GM18508 (cell line): ENCODE results near the gene OR4K1.
"Not testable (repeated sequence)": the region's sequence is repeated elsewhere in the genome, so short reads cannot be mapped to it uniquely, and the experiment has no call there.

Source experiments
- ATAC-seq: cut with Tn5 transposase; IDR thresholded peaks from one replicate; pipeline ENCODE4 v1.9.1; 2021; ENCODE audit warnings: moderate number of reproducible peaks; ENCODE audit not compliant: insufficient read depth, unreplicated experiment

OR4K1 gene, protein sequence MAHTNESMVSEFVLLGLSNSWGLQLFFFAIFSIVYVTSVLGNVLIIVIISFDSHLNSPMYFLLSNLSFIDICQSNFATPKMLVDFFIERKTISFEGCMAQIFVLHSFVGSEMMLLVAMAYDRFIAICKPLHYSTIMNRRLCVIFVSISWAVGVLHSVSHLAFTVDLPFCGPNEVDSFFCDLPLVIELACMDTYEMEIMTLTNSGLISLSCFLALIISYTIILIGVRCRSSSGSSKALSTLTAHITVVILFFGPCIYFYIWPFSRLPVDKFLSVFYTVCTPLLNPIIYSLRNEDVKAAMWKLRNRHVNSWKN

DNA sequence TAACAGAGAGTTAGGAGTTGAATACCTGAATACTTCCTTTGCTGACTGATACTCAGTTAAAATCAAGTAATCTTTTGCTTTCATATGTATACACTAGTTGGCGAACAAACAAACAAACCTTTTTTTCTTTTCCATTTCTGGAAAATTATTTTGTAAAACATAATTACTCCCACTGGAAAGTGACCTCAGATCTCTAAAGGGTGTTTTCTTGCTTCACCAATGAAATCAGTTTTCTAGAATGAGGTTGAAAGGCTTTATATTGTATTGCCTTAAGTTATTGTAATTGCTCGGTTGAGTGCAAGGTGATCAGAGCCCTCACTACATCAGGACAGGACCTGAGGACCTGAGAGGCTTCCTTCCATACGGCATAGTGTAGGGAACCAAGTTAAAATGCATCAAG, at the start of gene OR4K1:
TSS of gene OR4K1 (plus strand) at position 301 of the 400 bp plus-strand sequence. CDS start 4,750 bp downstream, outside the sequence.
- no peak for ATAC-seq

DNA sequence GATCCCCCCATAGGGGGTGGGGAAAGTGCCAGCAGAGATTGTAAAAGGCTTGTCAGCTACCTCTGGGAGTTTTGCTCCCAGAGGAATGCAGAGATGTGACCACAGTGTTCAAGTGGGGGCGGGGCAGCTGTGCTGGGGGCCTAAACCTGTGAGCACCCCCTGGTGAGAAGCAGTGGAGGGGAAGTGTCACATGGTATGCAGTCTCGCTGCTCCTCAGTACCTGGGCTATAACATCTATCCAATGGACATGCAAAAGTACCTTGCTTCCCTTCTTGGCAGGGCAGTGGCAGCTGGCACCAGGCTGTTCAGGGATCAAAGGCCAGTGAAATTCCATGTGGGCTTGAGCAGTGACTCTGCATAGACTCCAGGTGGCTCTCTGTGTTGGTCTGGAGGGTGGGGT, 35.4 kb upstream of the OR4K1 start:
- no peak for ATAC-seq

DNA sequence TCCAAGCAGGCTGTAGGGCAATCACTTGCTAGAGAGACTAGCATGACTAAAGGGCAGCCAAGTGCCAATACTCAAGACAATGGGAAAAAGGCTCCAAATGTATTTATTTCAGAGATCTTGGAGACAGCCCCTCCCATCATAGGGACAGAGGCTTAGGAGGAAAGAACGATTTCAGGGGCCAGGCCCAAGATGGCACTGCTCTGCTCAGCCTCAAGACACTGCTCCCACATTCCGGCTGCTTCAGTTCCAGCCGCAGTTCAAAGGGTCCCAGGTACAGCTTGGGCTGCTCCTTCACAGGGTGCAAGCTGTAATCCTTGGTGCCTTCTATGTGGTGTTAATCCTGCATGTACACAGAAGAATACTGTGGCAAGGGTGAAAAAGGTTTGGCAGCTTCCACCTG, 29.7 kb upstream of the OR4K1 start:
- no peak for ATAC-seq

DNA sequence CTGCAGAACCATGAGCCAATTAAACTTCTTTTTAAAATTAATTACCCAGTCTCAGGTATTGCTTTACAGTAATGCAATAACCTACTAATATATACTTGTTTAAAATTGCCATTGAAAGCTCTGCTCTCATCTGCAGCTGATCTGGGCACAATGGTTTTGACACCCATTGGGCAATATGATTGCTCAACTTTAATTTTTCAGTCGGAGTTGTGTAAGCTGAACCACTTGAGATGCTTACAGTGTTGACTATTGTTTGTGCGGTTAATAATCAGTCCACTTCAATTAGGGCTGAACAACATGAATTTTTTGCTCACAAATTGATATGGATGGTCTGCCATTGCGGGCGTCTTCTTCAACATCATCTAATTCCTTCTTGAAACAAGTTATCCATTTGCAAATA, 28.3 kb upstream of the OR4K1 start:
- ATAC-seq: no peak

DNA sequence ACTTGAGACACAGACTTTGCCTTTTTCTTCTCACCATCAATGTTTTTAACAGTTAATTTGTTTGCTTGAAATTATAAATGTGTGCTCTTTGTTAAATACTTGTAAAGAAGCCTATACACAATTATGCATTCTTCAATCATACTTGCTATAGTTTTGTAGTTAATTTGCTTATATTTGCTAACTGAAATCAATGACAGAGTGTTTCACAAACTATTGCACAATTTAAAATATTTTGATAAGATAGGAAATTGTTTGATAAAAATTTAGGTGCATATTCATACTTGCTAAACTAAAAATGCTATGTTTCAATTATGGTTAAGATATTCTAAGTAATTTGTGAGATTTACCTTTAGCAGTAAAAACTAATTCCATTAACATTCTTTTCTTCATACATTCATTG, 24.1 kb upstream of the OR4K1 start:
- no peak for ATAC-seq

DNA sequence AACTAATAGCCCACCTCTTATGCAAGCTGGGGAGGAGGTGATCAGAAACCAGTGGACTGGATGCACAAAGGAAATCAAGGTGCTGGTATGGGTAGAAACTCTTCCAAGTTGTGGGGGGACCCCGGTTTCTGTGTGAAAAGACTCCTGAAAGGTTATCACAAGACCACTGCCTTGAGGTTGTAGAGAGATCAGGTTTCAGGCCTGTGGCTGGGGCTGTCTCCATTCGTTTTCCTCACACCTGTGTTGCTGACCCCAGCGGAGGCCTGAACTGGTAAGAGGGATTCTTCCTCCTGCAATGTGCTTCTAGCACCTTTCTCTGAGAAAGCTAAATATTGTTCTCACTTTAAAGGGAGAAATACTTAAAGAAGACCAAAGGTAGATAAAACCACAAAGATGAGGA, 19.6 kb upstream of the OR4K1 start:
- ATAC-seq: no peak

DNA sequence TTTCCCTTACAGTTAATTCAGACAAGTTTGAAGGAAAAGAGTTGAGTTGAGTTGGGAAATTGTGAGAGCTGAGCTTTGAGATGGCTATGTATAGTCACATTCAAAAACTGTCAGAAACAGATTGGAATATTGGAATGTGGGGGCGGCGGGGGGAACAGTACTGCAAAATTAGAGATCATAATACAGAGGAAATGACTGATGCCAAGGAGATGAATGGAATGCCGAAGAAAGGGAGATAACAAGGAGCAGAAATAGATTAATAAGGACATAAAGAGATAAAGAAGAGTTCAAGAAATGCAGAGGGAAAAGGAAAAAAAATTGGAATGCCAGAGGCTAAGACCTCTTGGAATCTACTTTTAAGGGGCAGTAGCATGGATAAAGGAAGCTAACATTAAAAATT, 13.5 kb upstream of the OR4K1 start:
- no peak for ATAC-seq

DNA sequence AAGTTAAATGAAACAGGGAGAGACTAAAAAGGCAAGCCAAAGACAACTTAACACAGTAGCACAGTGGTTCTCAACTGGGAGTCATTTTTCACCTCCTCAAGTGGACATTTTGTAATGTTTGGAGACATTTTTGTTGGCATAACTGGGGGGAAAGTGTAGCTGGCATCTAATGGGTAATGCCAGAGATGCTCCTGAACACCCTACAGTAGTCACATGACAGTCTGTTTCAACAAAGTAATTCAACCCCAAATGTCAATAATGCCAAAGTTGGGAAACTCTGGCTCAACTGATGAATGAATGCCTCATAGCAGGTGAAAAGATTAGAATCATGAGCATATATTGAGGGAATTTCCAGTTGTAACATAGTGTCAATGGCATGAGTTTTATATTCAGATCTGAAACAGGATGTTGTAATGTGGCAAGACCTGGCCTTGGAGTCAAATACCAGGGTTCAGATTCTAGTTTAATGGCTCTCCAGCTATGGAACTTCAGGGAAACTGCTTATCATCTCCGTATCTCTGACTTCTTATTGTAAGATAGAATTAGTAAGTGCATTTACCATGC, 12.7 kb upstream of the OR4K1 start:
- ATAC-seq: no peak

DNA sequence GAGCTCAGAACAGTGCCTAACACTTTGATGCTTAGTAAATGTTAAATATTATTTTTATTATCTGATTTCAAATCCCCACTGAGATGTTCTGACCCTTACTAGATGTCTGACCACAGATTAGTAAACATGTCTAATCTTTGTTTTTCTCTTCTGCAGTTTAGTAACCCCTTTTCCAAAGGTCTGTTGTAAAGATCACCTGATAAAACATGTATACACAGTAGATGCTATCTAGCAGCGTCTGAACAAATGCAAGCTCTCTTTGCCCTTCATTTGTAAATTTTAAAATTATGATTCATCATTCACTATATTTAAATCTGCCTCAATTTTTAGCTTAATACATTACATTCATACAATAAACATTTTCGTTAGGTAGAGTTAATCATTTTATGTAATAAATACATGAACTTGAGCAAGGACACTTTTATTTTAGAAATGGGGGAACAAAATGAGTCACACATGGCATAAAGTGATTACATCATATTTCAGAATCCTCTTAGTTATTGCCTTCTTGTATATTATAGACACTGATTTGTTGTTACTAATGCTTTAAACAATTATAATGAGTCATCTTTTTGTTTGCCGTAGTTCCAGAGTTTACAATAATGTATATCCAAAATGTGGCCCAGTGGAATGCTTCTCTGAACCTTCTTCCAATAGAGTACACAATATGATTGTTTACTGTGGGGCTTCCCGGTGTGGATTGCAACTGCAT, 12.0 kb upstream of the OR4K1 start:
- ATAC-seq: no peak

DNA sequence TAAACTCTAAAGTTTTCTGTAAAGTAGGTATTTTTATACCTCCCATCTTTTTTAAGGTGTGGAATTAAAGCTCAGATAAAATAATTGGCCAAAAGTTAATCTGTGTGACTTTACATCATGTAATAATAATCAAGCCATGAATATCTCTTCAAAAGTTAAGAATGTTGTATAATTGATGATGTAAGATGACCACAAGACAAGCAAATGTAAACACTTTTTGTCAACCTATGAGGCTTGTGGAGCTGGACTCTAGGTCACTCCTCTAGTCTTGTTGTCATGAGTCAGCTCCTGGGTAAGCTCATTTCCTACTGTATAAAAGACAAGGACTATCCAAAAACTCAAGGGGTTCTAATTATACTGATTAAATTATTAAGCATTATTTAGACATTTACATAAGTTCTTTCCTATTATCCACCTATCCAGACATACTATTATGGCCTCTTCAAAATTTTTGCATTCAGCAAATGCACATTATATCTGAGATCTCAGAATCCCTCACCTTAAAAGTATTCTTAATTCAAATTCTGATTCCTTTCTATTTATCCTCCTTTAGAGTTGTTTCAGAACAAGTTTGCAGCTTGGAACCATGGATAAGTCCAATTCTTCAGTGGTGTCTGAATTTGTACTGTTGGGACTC, 10.6 kb upstream of the OR4K1 start, which contains the start of gene OR4K5:
TSS of gene OR4K5 (plus strand) at position 587 of the 637 bp plus-strand sequence. CDS start at position 587, 0 bp downstream.
- ATAC-seq: no peak

DNA sequence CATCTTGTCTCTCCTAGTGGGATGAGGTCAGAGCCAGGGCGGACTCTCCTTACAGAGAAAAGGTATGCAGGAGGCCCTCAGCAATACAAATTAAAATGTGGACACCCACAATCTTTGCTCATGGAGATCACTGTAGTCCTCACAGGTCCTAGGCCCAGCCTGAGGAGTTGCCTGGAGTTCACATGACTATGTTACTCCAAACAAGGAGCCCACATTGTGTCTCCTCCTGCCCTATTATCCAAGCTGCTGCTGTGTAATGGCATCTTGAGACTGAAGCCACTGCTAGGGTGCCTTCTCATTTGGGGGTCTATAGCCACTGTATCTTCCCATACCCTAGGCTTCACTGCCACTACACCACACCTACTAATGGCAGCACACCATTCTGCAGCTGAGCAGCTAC, 11.0 kb downstream of the OR4K1 start:
- ATAC-seq: no peak

DNA sequence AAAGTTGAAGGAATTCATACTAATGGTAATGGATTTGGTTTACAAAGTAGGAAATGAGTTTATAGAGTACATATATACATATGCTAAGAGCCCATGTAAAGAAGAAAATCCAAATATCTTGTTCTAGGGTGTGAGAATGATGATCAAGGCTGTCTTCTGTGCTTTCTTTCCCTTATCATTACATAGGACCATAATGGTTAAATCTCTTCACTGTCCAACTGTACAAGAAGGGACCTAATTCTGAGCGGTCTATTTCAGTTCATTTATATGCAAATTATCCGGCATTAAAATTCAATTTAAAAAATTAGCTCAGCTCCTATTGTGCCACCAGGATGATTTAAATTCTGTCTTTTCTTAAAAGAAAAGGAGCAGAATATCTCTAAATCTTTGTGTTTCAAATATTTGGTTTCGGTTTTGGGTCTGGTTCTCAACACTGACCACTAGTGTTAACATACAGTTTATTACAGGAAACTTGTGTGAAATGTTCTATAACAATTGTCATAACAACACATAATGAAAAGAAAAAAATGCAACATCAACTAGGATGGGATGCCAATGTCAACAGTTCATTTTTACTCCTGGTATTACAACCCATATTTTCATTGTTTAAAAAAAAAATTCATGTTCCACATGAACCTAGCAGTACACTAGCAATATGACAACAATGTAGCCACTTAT, 16.8 kb downstream of the OR4K1 start:
- ATAC-seq: no peak

DNA sequence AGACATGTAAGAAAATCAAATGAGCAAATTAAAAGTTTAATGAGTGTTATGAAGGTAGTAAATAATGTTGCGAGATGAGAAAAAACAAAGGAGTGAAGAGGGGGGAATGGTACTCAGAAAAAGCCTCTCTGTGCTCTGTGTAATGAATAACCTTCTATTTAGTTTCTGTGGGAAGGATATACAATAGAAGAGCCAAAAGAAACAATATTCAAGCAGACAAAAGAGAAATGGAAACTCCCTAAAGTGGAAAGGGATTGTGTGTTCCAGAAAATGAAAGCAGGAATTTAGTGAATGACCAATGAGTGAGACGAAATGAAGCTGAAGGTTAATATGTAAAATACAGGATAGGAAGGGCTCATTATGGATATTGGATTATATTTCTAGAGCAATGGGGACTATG, 18.5 kb downstream of the OR4K1 start:
- no peak for ATAC-seq

DNA sequence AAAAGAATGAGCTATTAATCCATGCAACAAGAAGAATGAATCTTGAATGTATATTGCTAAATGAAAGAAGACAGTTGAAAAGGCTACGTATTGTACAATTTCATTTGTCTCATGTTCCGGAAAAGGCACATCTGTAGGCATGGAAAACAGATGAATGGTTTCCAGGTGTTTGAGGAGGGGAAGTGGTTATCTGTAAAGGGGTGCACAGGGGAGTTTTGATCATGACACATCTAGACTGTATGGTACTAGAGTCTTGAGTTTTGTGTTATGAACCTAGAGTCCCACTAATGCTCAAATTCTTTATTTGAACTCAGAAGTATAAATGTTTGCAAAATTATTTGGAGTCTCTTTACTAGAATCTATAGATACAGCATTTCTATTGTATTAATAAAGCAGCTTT, 39.0 kb downstream of the OR4K1 start:
- not testable (repeated sequence) for ATAC-seq

DNA sequence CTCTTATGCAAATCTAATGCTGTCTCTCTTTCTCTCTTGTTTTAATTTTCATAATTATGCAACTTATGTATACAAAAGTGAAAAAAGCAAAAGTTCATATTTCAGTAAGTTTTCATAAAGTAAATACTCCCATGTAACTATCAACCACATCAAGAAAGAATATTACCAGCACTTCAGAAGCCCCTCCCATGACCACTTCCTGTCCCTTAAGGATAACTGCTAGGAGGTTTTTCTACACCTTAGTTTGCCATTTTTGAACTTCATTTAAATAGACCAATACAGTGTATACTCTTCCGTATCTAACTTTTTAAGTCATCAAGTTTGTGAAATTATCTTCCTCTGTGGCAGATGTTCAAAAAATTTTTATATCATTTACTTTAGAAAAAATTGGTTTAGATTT, 44.1 kb downstream of the OR4K1 start:
- ATAC-seq: no peak

DNA sequence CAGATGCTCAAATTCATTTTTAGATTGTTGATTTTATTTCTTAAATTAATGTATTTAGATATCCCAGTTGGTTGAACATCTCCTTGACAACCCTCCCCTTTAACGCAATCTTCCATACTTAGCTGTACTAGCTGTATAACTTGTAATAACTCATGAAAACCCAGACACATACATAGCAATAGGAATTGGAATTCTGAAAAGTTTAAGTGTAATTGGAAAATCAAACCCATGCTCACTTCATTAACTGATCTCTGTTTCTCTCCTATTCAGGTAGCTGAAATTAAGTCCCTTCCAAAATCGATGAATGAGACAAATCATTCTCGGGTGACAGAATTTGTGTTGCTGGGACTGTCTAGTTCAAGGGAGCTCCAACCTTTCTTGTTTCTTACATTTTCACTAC, 44.6 kb downstream of the OR4K1 start, which contains the start of gene OR4K15:
TSS of gene OR4K15 (plus strand) at position 301 of the 400 bp plus-strand sequence. CDS start at position 301, 0 bp downstream.
- no peak for ATAC-seq
